Measurements from ENCODE around the gene CEACAM20. TPM values are rescaled to one million over a fixed set of nuclear protein-coding genes. Genes with fewer than 3 reads are reported as not detected.

Gene CEACAM20
- total RNA-seq, 1 experiment from 2014 or later: not detected

DNA sequence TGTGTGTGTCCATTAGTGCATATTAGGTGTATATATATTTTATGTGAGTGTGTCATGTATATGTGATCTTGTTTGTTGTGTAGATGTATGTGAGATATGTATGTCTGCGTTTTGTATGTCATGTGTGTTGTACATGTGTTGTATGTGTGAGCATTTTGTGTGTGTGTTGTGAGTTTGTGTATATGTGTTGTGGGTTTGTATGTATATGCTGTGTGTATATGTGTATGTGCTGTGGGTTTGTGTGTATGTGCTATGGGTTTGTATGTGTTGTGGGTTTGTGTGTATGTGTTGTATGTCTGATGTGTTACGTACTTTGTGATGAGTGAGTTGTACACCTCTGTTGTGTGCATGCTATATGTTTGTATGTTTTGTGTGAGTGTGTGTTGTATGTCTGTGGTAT is 8.1 kb downstream of the CEACAM20 start (continued):
- TF ChIP-seq ZNF263 (CRISPR knock-in tag; IDR thresholded peaks at IDR 0.05; ENCODE audit: low read depth): no peak
- TF ChIP-seq, protein P1, sequence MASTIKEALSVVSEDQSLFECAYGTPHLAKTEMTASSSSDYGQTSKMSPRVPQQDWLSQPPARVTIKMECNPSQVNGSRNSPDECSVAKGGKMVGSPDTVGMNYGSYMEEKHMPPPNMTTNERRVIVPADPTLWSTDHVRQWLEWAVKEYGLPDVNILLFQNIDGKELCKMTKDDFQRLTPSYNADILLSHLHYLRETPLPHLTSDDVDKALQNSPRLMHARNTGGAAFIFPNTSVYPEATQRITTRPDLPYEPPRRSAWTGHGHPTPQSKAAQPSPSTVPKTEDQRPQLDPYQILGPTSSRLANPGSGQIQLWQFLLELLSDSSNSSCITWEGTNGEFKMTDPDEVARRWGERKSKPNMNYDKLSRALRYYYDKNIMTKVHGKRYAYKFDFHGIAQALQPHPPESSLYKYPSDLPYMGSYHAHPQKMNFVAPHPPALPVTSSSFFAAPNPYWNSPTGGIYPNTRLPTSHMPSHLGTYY (CRISPR knock-in tag; IDR thresholded peaks at IDR 0.05): no peak
- no peak for TF ChIP-seq MYBL2 (CRISPR knock-in tag; IDR thresholded peaks at IDR 0.05)
- no peak for TF ChIP-seq NFYB (CRISPR knock-in tag; conservative IDR thresholded peaks at IDR 0.05; ENCODE audit: low read depth)
- no peak for TF ChIP-seq ZNF232 (CRISPR knock-in tag; IDR thresholded peaks at IDR 0.05)
- TF ChIP-seq, protein P2, sequence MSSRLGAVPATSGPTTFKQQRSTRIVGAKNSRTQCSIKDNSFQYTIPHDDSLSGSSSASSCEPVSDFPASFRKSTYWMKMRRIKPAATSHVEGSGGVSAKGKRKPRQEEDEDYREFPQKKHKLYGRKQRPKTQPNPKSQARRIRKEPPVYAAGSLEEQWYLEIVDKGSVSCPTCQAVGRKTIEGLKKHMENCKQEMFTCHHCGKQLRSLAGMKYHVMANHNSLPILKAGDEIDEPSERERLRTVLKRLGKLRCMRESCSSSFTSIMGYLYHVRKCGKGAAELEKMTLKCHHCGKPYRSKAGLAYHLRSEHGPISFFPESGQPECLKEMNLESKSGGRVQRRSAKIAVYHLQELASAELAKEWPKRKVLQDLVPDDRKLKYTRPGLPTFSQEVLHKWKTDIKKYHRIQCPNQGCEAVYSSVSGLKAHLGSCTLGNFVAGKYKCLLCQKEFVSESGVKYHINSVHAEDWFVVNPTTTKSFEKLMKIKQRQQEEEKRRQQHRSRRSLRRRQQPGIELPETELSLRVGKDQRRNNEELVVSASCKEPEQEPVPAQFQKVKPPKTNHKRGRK (CRISPR knock-in tag; IDR thresholded peaks at IDR 0.05; ENCODE audit: borderline replicate concordance): no peak
- TF ChIP-seq, protein P3, sequence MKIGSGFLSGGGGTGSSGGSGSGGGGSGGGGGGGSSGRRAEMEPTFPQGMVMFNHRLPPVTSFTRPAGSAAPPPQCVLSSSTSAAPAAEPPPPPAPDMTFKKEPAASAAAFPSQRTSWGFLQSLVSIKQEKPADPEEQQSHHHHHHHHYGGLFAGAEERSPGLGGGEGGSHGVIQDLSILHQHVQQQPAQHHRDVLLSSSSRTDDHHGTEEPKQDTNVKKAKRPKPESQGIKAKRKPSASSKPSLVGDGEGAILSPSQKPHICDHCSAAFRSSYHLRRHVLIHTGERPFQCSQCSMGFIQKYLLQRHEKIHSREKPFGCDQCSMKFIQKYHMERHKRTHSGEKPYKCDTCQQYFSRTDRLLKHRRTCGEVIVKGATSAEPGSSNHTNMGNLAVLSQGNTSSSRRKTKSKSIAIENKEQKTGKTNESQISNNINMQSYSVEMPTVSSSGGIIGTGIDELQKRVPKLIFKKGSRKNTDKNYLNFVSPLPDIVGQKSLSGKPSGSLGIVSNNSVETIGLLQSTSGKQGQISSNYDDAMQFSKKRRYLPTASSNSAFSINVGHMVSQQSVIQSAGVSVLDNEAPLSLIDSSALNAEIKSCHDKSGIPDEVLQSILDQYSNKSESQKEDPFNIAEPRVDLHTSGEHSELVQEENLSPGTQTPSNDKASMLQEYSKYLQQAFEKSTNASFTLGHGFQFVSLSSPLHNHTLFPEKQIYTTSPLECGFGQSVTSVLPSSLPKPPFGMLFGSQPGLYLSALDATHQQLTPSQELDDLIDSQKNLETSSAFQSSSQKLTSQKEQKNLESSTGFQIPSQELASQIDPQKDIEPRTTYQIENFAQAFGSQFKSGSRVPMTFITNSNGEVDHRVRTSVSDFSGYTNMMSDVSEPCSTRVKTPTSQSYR (CRISPR knock-in tag; IDR thresholded peaks at IDR 0.05): no peak
- TF ChIP-seq, protein P4, sequence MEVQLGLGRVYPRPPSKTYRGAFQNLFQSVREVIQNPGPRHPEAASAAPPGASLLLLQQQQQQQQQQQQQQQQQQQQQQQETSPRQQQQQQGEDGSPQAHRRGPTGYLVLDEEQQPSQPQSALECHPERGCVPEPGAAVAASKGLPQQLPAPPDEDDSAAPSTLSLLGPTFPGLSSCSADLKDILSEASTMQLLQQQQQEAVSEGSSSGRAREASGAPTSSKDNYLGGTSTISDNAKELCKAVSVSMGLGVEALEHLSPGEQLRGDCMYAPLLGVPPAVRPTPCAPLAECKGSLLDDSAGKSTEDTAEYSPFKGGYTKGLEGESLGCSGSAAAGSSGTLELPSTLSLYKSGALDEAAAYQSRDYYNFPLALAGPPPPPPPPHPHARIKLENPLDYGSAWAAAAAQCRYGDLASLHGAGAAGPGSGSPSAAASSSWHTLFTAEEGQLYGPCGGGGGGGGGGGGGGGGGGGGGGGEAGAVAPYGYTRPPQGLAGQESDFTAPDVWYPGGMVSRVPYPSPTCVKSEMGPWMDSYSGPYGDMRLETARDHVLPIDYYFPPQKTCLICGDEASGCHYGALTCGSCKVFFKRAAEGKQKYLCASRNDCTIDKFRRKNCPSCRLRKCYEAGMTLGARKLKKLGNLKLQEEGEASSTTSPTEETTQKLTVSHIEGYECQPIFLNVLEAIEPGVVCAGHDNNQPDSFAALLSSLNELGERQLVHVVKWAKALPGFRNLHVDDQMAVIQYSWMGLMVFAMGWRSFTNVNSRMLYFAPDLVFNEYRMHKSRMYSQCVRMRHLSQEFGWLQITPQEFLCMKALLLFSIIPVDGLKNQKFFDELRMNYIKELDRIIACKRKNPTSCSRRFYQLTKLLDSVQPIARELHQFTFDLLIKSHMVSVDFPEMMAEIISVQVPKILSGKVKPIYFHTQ (CRISPR knock-in tag; IDR thresholded peaks at IDR 0.05): no peak
- no peak for TF ChIP-seq TEAD4 (CRISPR knock-in tag; IDR thresholded peaks at IDR 0.05)
- TF ChIP-seq TEAD1 (CRISPR knock-in tag; IDR thresholded peaks at IDR 0.05): no peak
- TF ChIP-seq JUN (CRISPR knock-in tag; IDR thresholded peaks at IDR 0.05): no peak

DNA sequence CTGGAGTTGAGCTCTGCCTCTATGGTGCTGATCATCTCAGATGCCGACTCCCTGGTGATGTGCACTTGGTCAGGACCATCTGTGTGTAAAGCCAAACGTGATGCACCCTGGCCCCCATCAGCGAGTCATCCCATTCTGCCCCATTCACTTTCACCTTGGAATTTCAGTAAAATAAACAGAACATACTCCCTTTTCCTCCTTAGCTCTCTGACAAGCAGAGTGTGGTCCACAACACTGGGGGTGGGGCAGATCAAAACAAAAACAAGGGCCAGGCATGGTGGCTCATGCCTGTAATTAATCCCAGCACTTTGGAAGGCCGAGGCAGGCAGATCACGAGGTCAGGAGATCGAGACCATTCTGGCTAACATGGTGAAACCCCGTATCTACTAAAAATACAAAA is 12.3 kb downstream of the CEACAM20 start:
- POLR2A ChIA-PET: interaction anchor here (0.7 to 0.8 kb wide), 2 partner anchors 90 to 799 kb away, joined by 3 to 4 read pairs; no protein-coding TSS in a partner anchor
- TF ChIP-seq, protein P5, sequence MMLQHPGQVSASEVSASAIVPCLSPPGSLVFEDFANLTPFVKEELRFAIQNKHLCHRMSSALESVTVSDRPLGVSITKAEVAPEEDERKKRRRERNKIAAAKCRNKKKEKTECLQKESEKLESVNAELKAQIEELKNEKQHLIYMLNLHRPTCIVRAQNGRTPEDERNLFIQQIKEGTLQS (CRISPR knock-in tag; conservative IDR thresholded peaks at IDR 0.05): no peak
- no peak for TF ChIP-seq TEAD1 (CRISPR knock-in tag; IDR thresholded peaks at IDR 0.05)
- no peaks in the 10 kb centered on the region for H3K4me1 Mint-ChIP-seq
- ATAC-seq (no peak), DNase-seq (ENCODE audit: low spot score) (no peak)
- H3K27ac Mint-ChIP-seq: no peak overlapping the region
- peaks cover 19% of the 10 kb centered on the region for H3K9me3 Mint-ChIP-seq
- H3K4me3 Mint-ChIP-seq: no peak overlapping the region
- peaks cover 19% of the 10 kb centered on the region for H3K27me3 Mint-ChIP-seq (ENCODE audit: low read depth)
- H3K36me3 Mint-ChIP-seq: no peaks in the 10 kb centered on the region
- CTCF ChIA-PET: no interaction called here

DNA sequence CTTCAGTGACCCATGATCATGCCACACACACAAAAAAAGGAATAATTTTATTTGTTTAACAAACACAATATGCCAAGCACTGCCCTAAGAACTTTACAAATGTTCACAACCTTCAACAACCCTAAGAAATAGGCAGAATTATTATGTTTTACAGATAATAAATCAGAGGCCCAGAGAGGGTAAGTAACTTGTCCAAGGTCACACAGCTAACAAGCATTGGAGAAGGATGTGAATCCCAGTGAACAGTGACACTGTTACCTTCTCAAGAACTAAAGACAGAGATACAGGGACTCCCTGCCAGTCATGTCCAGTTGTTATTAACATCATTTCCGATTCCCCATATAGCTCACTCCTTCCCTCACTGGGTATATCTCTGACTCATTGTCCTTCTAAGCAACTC is 13.6 kb downstream of the CEACAM20 start:
- Mint-ChIP-seq H3K9me3 (peaks cover 25% of the 10 kb centered on the region), H3K27me3 (ENCODE audit: low read depth) (peaks cover 27% of the 10 kb centered on the region), H3K27ac (no peak overlapping the region), H3K4me3 (no peak overlapping the region), H3K36me3 (no peaks in the 10 kb centered on the region), H3K4me1 (no peaks in the 10 kb centered on the region)
- ATAC-seq (no peak), DNase-seq (ENCODE audit: low spot score) (no peak)
- CTCF ChIA-PET: no interaction called here
- POLR2A ChIA-PET: no interaction called here
- TF ChIP-seq OVOL2 (CRISPR knock-in tag; IDR thresholded peaks at IDR 0.05; ENCODE audit: borderline replicate concordance) (no peak), ZNF317 (CRISPR knock-in tag; IDR thresholded peaks at IDR 0.05; ENCODE audit: borderline replicate concordance, low read depth) (no peak), ATF1 (CRISPR knock-in tag; IDR thresholded peaks at IDR 0.05) (no peak), FOXK1 (CRISPR knock-in tag; IDR thresholded peaks at IDR 0.05) (no peak), ZNF671 (CRISPR knock-in tag; IDR thresholded peaks at IDR 0.05) (no peak), FOXJ3 (CRISPR knock-in tag; IDR thresholded peaks at IDR 0.05; ENCODE audit: borderline replicate concordance) (no peak), ZNF396 (CRISPR knock-in tag; IDR thresholded peaks at IDR 0.05; ENCODE audit: borderline replicate concordance) (no peak)
- TF ChIP-seq, protein P6, sequence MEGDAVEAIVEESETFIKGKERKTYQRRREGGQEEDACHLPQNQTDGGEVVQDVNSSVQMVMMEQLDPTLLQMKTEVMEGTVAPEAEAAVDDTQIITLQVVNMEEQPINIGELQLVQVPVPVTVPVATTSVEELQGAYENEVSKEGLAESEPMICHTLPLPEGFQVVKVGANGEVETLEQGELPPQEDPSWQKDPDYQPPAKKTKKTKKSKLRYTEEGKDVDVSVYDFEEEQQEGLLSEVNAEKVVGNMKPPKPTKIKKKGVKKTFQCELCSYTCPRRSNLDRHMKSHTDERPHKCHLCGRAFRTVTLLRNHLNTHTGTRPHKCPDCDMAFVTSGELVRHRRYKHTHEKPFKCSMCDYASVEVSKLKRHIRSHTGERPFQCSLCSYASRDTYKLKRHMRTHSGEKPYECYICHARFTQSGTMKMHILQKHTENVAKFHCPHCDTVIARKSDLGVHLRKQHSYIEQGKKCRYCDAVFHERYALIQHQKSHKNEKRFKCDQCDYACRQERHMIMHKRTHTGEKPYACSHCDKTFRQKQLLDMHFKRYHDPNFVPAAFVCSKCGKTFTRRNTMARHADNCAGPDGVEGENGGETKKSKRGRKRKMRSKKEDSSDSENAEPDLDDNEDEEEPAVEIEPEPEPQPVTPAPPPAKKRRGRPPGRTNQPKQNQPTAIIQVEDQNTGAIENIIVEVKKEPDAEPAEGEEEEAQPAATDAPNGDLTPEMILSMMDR (IDR thresholded peaks at IDR 0.05): no peak
- TF ChIP-seq, protein P7, sequence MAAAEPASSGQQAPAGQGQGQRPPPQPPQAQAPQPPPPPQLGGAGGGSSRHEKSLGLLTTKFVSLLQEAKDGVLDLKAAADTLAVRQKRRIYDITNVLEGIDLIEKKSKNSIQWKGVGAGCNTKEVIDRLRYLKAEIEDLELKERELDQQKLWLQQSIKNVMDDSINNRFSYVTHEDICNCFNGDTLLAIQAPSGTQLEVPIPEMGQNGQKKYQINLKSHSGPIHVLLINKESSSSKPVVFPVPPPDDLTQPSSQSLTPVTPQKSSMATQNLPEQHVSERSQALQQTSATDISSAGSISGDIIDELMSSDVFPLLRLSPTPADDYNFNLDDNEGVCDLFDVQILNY (CRISPR knock-in tag; IDR thresholded peaks at IDR 0.05): no peak
- TF ChIP-seq, protein P8, sequence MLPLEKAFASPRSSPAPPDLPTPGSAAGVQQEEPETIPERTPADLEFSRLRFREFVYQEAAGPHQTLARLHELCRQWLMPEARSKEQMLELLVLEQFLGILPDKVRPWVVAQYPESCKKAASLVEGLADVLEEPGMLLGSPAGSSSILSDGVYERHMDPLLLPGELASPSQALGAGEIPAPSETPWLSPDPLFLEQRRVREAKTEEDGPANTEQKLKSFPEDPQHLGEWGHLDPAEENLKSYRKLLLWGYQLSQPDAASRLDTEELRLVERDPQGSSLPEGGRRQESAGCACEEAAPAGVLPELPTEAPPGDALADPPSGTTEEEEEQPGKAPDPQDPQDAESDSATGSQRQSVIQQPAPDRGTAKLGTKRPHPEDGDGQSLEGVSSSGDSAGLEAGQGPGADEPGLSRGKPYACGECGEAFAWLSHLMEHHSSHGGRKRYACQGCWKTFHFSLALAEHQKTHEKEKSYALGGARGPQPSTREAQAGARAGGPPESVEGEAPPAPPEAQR (CRISPR knock-in tag; IDR thresholded peaks at IDR 0.05): no peak
